ENCODE data around the gene FAM118A.
"Not testable (repeated sequence)": the region's sequence is repeated elsewhere in the genome, so short reads cannot be mapped to it uniquely, and the experiment has no call there.

FAM118A gene

DNA sequence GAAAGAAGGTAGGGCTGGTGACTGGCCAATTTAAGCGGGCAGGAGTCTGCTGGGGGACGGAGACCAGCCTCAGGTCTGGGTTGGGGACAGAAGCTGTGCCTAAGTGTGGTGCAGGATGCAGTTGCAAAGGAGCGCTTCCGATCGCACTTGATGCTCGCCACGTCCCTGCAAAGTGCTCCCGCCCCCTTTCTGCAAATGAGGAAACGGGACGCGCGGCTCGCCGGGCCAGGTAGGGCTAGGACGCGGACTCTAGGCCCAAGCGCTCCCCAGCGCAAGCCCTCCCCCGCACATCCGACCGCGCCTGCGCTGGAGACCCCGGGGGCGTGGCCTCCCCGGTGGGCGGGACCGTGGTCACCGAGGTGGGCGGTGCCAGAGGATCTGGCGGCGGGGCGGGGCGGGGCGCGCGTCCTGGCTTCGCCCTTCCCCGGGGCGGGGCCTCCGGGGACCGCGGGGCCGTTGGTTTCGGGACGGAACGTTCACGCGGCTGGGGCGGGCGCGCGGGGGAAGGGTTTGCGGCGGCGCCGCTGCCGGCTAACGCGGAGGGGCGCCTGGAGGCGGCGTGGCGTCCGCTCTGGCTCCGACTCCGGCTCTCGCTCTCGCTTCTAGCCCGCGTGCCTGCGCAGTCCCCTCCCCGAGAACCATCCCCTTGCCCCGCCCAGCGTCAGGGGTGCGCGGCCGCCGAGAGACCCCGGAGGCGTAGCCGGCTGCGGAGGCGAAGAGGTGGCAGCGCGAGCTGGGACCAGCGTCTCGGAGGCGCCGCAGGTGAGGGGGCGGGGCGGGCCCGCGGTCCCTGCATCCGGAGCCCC is at the start of gene FAM118A:
Gene FAM118A, plus strand, starts transcription at position 513 of the 806 bp plus-strand sequence. CDS start 12,446 bp downstream, outside the sequence.
- DNase-seq = peak; percentile 87 to 97

DNA sequence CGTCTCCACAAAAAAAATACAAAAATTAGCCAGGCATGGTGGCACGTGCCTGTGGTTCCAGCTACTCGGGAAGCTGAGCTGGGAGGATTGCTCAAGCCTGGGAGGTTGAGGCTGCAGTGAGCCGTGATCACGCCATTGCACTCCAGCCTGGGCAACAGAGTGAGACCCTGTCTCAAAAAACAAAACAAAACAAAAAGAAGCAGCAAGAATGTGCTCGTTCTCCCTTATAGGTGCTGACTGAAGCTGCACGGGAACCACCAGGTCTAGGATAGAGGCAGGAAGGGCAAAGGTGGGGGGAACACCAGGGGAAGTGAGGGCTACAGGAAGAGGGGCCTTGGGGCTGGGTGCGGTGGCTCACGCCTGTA is 49.4 kb upstream of the FAM118A start:
- not testable (repeated sequence) for DNase-seq

DNA sequence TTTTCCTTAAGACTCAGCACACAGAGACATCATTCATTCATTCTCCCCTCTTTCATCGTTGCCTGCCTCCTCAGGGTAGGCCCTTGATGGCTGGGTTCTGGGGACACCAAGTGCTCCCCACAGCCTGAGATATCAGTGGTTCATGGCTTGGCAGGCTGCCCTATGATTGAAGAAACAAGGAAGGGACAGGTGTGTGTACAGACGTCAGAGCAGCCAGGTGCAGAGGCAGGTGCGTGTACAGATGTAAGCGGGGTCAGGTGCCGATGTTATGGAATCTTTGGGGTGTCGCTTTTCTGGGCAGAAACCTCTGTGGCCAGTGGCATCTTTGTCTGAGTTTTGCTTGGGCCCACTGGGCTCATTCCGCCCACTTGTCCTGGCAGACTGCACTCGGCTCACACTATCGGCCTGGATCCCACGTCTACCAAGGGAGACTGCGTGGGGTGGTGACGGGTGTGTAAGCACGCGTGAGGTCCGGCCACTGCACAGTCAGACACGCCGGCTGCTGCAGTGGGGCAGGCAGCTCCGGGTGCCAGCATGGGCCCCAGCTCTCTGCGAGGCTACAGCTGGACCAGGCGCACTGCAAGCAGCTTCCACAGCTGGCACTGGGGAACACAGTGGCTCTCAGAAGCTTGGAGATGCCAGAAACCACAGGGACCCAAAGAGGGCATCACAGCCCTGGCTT is 48.2 kb upstream of the FAM118A start:
- DNase-seq = peak in 1 of 2 experiments; percentile 28

DNA sequence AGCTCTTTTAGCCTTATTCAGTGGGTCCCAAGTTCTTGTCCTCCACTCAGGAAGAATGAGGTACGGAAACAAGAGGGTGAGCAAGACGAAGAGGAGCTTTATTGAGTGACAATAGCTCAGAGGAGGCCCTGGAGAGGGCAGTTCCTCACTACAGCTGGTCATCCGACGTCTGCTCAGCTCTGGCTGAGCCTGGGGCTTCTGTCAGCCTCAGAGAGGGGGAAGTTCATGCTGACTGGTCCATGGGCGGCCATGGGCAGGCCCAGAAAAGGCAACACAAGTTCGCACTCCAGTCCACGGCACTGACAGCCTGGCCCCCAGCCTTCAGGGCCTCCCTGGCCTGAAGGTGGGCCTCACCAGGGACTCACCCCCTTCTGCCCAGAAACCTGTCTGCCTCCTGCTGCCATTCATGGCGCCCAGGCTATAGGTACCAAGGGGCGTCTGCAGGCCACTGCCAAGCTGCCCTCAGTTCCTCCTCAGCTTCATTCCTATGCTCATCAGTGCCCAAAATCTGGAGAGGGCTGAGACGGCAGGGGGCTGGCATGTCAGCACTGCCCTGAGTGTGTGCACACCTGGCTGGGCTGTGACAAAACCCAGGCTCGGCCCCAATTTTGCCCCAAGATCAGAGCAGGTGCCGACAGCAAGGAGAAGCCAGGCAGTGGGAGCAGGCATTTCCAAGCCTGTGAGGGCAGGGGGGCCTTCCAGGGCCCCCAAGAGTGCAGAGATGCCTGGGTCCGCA is 47.4 kb upstream of the FAM118A start:
- DNase-seq = no peak

DNA sequence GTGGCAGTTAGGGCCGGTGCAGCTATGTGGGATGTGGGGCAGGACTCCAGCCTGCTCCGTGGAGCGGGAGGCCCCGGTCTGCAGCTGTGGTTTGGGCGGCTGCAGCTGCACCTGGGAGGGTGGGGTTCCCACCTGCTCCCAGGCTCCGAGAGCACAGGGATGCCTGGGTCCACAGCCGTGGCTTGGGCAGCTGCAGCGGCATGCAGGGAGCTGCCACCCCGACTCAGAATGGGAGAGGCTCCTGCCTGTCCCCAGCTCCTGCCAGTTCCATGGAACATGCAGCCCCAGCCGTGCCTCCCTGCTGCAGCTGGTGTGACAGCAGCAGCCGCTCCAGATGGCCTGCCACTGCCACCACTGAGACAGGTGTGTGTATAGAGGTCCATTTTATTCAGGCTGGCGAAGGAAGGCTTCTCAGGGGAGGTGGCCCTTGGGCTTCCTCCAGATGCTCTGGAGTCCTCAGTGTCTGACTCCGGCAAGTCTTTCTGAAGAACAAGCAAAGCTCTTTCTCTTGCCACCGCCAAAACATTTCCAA is 46.7 kb upstream of the FAM118A start:
- peak; percentile 85 for DNase-seq

DNA sequence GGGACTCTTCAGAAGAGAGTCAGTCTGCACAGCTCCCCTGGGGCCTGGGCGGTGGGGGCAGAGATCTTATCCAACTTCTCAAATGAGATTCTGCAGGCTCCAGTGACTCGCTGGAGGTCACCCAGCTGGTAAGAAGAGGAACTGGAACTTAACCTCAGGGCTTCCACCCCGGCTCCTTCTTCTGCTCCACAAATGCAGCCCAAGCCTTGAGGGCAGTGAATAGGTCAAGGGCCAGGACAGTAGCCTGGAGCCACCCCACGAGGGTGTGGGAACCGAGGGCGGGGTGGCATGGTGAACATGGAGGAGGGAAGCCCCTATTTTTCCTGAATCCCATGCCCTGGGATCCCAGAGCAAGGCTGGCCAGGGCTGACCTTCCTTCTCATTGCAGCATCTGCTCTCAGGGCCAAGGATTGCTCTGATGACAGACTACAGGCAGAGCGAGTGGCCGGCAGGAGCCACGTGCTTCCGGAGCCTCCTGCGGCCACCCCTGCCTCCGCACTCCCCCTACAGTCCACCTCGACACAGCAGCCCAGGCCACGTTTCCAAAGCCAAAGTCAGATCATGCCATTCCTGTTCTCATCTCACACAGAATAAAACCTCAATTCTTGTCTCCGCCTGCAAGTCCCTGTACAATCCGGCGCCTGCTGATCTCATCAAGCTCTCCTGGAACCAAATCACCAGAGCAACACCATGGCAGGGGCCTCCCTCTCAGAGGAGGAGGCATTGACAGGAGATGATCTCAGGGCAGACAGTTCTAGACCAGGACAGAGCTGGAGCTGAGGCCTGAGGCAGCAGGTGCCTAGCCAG is 46.1 kb upstream of the FAM118A start:
- DNase-seq = peak; percentile 81 to 90

DNA sequence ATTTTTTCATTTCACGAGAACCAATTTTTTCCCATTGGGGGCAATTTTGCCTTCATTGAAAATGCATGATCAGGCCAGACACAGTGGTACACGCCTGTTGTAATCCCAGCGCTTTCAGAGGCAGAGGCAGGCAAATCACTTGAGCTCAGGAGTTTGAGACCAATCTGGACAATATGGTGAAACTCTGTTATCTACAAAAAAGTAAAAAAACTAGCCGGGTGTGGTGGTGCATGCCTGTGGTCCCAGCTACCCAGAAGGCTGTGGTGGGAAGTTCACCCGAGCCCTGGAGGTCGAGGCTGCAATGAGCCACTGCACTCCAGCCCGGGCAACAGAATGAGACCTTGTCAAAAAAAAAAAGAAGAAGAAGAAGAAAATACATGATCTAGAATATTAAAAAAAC is 44.2 kb upstream of the FAM118A start:
- no peak for DNase-seq

DNA sequence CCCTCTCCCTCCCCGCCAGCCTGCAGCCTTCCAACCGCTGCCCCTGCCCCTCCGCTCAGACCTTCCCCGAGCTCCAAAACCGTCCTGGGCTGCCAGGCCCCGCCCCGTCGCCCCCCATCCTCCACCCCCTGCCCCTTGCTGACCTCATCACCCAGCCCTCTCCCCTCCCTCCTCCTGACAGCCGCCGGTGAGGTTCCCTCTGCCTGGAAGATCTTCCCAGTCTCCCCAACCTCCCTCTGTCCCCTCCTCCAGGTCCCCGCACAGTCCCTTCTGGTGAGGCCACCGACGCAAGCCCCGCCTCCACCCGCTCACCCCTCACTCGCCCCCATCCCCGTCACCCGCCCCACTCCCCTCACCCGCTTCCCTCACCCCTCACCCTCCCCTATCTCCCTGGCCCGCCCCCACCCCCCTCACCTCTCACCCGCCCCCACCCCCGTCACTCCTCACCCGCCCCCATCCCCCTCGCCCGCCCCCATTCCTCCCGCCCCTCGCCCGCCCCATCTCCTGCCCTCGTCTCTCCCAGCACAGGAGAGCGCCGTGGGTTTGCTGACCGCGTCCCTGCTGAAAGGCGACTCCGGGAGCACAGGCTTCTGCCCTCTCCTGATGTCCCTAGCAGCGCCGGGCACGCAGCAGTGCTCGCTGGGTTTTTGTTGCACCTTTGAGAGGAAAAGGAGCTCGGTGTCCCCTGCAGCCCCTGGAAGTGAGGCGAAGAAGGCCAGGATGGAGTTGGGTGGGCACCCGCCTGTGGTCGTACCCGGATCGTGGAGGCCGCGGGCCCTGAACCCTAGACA is 41.4 kb upstream of the FAM118A start:
- DNase-seq = peak in 1 of 2 experiments; percentile 47

DNA sequence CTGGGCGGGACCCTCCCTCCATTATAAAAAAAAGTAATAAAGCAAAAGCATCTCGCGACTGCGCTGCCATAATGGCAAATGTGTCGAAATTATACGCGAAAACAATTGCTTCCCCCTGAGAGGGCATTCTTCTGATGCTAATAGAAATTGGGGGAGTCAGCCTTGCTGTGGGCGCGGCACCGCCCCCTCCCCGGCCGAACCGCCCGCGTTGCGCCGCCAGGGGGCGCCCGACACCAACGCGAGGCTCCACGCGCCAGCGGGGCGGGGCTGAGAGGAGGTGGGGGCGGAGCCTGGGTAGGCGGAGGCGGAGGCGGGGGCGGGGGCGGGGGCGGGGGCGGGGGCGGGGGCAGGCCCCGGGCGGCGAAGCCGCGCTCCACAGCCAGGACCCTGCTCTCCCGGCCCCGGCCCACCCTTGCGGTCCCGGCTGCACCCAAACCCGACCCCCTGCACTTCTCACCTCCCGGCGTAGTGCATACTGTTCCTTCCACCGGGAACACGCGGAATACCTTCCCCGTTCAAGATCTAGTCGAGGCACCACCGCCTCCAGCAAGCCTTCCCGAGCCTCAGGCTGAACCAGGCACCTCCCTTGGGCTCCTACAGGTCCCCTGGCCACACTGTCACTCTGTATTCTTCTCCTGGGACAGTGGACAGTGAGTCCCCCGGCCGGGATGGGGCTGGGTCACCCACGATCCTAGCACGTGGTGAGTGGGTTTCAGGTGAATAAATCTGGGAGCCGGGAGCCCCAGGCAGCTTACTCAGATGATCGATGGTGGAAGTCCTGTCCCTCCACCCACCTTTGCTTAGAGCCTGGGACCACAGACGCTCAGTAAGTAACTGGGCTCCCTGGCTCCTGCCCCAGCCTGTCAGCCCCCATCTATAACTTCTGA is 40.5 kb upstream of the FAM118A start:
- DNase-seq = peak; percentile 28 to 65

DNA sequence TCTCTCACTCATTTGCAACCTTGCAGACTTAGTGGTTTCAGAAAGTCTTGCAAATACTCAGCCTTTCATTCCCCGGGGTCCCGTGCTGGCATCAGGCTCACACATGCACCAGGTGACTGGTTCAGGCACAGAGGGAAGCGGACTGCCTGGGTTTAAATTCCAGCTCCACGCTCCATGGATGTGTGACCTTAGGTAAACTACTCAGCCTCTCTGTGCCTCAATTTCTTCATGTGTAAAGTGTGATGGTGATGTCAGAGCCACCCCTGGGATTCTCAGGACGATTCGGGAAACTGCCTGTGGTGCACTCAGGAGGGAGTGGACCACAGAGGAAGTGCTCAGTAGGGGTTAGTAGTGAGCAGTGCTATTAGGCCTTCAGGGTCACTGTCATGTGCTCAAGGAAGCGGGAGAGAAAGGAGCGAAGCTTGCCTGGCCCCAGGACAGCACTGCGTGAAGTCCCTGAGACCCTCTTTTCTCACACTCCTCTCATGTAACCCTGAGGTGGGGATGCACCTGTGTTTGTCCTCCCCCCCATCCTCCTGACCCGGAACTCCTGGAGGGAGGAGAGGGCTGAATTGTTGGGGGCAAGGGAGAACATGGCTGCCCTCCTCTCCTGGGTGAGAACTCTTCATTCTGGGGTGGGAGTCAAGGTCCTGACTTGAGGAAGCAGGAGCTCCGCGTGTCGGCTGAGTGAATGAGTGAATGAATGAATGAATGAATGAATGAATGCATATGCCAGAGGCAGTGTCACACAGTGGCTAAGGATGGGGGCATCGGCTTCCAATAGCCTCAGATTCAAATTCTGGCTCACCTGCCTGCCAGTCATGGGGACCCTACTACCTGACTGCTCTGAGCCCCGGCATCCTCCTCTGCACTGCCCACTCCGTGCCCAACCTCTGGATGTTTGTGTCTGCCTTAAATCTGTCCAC is 39.4 kb upstream of the FAM118A start:
- DNase-seq = no peak

DNA sequence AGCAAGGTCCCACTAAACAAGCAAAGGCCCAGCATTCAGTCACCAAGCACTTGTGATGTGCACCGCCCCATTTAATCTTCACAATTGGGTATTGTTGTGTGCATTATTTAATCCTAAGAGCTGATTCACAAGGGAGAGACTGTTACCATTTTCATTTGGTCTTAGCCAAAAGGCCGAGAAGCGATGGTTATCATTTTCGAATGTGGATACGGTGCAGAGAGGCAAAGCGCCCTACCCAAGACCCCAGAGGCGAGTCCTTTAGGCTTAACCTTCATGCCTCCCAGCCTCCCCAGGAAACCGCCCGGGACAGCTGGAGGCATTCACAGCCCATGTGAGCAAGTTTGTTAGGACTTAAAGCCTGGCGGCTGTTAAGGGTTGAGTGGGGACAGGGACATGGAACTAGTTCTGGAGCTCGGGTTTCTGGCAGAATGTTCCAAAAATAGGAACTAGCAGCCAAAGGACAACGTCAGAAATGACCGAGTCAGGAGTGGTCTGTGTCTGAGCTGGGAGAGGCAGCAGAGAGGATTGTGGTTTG is 38.0 kb upstream of the FAM118A start:
- DNase-seq = no peak

DNA sequence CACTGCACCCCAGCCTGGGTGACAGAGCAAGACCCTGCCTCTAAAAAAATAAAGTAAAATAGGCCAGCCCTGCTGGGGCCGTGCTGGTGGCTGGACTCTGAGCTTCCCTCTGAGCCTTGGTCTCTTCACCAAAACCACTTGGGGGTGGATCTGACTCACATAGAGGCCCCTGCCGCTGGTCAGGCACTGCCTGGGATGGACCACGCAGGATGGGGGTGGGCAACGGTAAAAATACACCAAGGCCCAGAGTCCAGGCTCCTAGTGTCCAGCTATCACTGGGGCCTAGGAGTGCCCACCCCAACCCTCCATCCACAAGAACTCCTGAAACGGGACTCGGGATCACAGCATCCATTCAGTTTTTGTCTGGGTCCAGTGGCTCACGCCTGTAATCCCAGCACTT is 37.2 kb upstream of the FAM118A start:
- no peak for DNase-seq

DNA sequence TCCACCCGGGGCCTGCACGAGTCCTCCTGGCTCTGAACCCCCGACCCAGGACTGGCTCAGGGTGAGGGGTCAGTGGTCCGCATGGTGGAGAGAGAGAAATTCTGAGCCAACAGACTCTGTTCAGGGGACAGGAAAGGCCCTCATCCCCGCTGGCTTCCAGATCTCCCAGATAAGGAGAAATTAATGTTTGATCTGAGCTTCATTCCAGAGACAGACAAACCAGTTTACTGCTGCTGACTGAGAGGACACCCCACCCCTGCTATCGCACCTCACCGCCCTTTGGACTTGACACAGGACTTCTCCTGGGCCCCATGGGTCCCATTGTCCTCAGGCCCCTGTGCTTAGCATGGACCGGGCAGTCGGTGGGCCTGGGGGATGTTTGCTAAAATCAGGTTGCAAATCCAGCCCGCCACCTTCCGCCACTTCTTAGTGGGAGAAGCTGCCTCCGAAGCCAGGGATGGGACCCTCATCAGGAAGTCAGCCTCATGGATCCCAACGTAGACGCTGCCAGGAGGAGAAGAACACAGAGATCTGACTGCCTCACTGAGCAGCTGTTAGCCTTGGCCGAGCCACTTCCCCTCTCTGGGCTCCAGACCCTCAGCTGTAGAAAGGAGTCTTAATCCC is 36.2 kb upstream of the FAM118A start:
- DNase-seq = no peak

DNA sequence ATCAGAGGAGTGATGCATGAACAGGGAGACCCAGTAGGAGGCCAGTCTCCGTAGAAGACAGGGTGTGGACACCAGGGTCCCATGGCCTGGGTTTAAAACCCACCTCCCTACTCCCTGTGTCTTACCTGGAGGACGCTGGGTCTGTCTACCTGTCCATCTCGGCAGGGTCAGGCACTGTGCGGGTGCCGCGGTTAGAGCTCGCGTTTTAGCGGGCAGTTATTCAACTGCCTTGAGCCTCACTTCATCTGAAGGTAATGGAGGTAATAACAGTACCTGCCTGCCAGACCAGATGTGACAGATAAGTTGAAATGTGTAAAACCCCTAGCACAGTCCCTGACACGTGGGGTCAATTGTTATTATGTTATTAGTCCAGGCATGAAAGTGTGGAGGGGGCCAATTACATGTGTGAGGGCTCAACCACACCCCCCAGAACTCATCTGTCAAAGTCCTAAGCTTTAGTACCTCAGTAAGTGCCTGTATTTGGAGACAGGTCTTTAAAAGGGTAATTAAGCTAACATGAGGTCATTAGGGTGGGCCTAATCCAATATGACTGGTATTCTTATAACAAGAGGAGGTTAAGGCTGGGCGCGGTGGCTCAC is 33.1 kb upstream of the FAM118A start:
- no peak for DNase-seq

DNA sequence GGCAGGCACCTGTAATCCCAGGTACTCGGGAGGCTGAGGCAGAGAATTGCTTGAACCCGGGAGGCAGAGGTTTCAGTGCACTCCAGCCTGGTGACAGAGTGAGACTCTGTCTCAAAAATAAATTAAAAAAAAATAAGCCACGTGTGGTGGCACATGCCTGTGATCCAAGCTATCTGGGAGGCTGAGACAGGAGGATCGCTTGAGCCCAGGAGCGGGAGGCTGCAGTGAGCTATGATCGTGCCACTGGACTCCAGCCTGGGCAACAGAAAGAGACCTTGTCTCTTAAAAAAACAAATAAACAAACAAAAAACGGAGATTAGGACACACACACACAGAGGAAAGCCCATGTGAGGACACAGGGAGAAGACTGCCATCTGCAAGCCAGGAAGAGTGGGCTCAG is 32.0 kb upstream of the FAM118A start:
- not testable (repeated sequence) for DNase-seq

DNA sequence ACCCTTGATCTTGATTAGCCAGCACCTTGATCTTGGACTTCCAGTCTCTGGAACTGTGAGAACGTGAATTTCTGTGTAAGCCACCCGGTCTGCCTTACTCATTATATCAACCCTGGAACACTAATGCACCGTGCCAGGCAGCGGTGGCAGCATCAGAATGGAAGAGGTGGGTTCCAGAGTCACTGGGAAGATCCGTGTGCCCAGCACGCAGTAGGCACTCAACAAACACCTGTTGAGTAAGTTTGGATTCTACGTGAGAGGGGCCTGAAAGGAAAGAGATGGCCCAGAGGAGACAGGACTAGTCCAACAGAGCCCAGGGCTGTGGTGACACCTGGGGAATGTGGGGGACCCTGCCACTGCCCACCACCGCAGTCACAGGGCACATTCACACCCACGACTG is 31.6 kb upstream of the FAM118A start:
- DNase-seq = no peak

DNA sequence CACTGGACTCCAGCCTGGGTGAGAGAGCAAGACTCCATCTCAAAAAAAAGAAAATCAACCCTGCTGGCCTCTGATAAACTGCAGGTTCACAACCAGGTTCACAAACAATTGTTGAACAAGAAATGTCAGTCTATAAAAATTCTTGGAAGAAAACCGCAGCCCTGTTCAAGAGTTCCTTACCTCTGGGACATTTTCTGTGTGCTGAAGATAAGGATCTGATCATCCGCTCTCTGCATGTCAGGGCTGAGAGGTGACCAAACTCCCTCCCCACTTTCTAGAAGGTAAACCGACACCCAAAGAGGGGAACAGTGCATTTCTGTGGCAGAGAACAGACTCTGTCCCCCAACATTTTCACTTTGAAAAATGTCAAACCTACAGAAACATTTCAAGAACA is 29.1 kb upstream of the FAM118A start:
- no peak for DNase-seq

DNA sequence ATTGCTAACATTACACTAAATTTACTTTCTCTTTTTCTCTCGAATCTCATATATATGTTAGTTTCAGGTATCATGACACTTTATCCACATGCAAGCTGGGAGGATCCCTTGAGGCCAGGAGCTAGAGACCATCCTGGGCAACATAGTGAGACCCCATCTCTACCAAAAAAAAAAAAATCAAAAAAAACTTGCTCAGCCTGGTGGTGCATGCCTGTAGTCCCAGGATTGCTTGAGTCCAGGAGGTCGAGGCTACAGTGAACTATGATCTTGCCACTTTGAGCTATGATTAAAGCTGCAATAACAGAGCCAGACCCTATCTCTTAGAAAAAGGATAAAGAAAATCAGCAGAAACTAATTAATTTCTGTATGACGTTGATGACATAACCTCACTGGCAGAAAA is 28.7 kb upstream of the FAM118A start:
- DNase-seq = no peak

Measured in SHP77 (cell line).